HCT116 (cell line): Measurements from ENCODE around the gene PAK1. TPM values are rescaled to one million over a fixed set of nuclear protein-coding genes. Genes with fewer than 3 reads are reported as not detected.
A peak's percentile ranks its signal among the peaks of the same experiment; 100 is the strongest.

Experiments
- ATAC-seq: fragments of 200-7000 bp; cut with Tn5 transposase; 2 replicates; pipeline ENCODE4 v1.9.1; 2020; ENCODE audit warnings: mild to moderate bottlenecking, moderate library complexity
- BruUV-seq: library from RNA; stranded (reverse); fragments of 400-500 nt; replicated peaks from 2 replicates; lab custom pipeline; 2021; lab: Mats Ljungman, UMichigan
- CTCF ChIA-PET: fragments of 300-600 bp; sonication (Branson Sonifier 250); formaldehyde crosslinking; loops from one replicate; lab custom pipeline; 2021; ENCODE audit warnings: antibody characterized with exemption; lab: Charles Lee
- POLR2A ChIA-PET: fragments of 300-600, 350-600 bp; sonication (Branson Sonifier 250); formaldehyde crosslinking; loops from one replicate; lab custom pipeline; 2021; ENCODE audit warnings: antibody characterized with exemption; lab: Charles Lee
- RAD21 ChIA-PET, 2 experiments: fragments of 300-600 bp; sonication (Branson Sonifier 250); formaldehyde crosslinking; loops; one replicate each; lab custom pipeline; 2023; ENCODE audit warnings: low total read pairs in 2 of 2; ENCODE audit not compliant: uncharacterized antibody in 2 of 2, unreplicated experiment in 2 of 2, low non-redundant PET in 1 of 2; lab: Charles Lee
- DNase-seq: peaks from one replicate; pipeline ENCODE4 v3.0.0-alpha.2; 2010; ENCODE audit warnings: low read depth, low spot score
- H2AFZ ChIP-seq: fragments of 200-600 bp; shearing (Covaris generic), sonication (generic); 2 replicates; pipeline ENCODE4 v1.6.1; 2017; ENCODE audit warnings: low read depth, mixed run types, mixed read lengths, antibody characterized with exemption, low read length; ENCODE audit not compliant: poor library complexity, severe bottlenecking
- H3K27ac ChIP-seq: 2 replicates; pipeline ENCODE4 v1.5.1; 2012; ENCODE audit warnings: low read depth, low read length
- H3K27me3 ChIP-seq: fragments of 200-600 bp; sonication (generic); 2 replicates; pipeline ENCODE4 v1.6.1; 2016; ENCODE audit warnings: mixed run types, low read length, mixed read lengths; ENCODE audit not compliant: insufficient read depth
- H3K36me3 ChIP-seq, 2 experiments: fragments of 200-500 bp in 1 of 2; fragments of 200-600 bp in 1 of 2; sonication (Bioruptor generic) in 1 of 2; sonication (generic) in 1 of 2; 2 replicates each; pipeline versions ENCODE4 v1.5.1 to v1.6.1; 2014 to 2016; ENCODE audit warnings: low read length in 2 of 2, inconsistent platforms in 1 of 2, mixed read lengths in 1 of 2, mixed run types in 1 of 2; ENCODE audit not compliant: insufficient read depth in 2 of 2, control insufficient read depth in 1 of 2
- H3K4me1 ChIP-seq, 2 experiments: fragments of 200-600 bp in 1 of 2; sonication (generic) in 1 of 2; 2 replicates each; pipeline versions ENCODE4 v1.5.1 to v1.6.1; 2012 to 2017; ENCODE audit warnings: low read length in 2 of 2, inconsistent platforms in 1 of 2, mild to moderate bottlenecking in 1 of 2, mixed read lengths in 1 of 2, mixed run types in 1 of 2, moderate library complexity in 1 of 2; ENCODE audit not compliant: insufficient read depth in 2 of 2, control insufficient read depth in 1 of 2
- H3K4me2 ChIP-seq: fragments of 200-600 bp; sonication (generic); 2 replicates; pipeline ENCODE4 v1.6.1; 2017; ENCODE audit warnings: mixed run types, low read length, mixed read lengths
- H3K4me3 ChIP-seq, 2 experiments: fragments of 200-600 bp in 1 of 2; sonication (generic) in 1 of 2; replicated peaks in 1 of 2; 2 replicates each; pipeline ENCODE4 v1.5.1; 2011 to 2016; ENCODE audit warnings: low read length in 2 of 2, control low read depth in 1 of 2, low read depth in 1 of 2, mild to moderate bottlenecking in 1 of 2, mixed read lengths in 1 of 2, mixed run types in 1 of 2
- H3K79me2 ChIP-seq: fragments of 200-600 bp; sonication (generic); 2 replicates; pipeline ENCODE4 v1.6.1; 2017; ENCODE audit warnings: mild to moderate bottlenecking, mixed run types, low read length, moderate library complexity, mixed read lengths; ENCODE audit not compliant: insufficient read depth
- H3K9ac ChIP-seq: fragments of 200-600 bp; sonication (generic); 2 replicates; pipeline ENCODE4 v1.6.1; 2016; ENCODE audit warnings: low read length, mixed read lengths
- H3K9me2 ChIP-seq: fragments of 200-600 bp; sonication (generic), shearing (Covaris generic); 2 replicates; pipeline ENCODE4 v1.6.1; 2017; ENCODE audit warnings: mixed run types, mild to moderate bottlenecking, moderate library complexity; ENCODE audit not compliant: insufficient read depth
- H3K9me3 ChIP-seq, 2 experiments: fragments of 200-500 bp in 1 of 2; fragments of 200-600 bp in 1 of 2; sonication (Bioruptor generic) in 1 of 2; sonication (generic) in 1 of 2; 2 replicates each; pipeline ENCODE4 v1.6.1; 2014 to 2017; ENCODE audit warnings: low read length in 2 of 2, mixed read lengths in 2 of 2, inconsistent platforms in 1 of 2, low read depth in 1 of 2, mild to moderate bottlenecking in 1 of 2, mixed run types in 1 of 2, moderate library complexity in 1 of 2; ENCODE audit not compliant: control insufficient read depth in 1 of 2, insufficient read depth in 1 of 2
- H4K20me1 ChIP-seq: fragments of 200-600 bp; sonication (generic), shearing (Covaris generic); 2 replicates; pipeline ENCODE4 v1.6.1; 2017; ENCODE audit warnings: mixed run types, mild to moderate bottlenecking, moderate library complexity; ENCODE audit not compliant: insufficient read depth
- CBX3 ChIP-seq: IDR thresholded peaks from 2 replicates; pipeline ENCODE4 v1.6.1; 2012; ENCODE audit warnings: low read depth
- CEBPB ChIP-seq: IDR thresholded peaks from 2 replicates; pipeline ENCODE4 v1.6.1; 2012; ENCODE audit warnings: low read depth
- CTCF ChIP-seq, 3 experiments: fragments of 200-600 bp in 1 of 3; sonication (generic) in 1 of 3; IDR thresholded peaks in 2 of 3; conservative IDR thresholded peaks in 1 of 3; 2 replicates each; pipeline ENCODE4 v1.5.1; 2012 to 2017; ENCODE audit warnings: low read depth in 2 of 3, low read length in 2 of 3, antibody characterized with exemption in 1 of 3, borderline replicate concordance in 1 of 3, control low read depth in 1 of 3, mild to moderate bottlenecking in 1 of 3, mixed read lengths in 1 of 3, mixed run types in 1 of 3, moderate library complexity in 1 of 3; ENCODE audit not compliant: insufficient read depth in 1 of 3
- EGR1 ChIP-seq: IDR thresholded peaks from 2 replicates; pipeline ENCODE4 v1.6.1; 2012; ENCODE audit warnings: low read depth
- ELF1 ChIP-seq: IDR thresholded peaks from 2 replicates; pipeline ENCODE4 v1.6.1; 2012; ENCODE audit warnings: low read depth, borderline replicate concordance
- JUND ChIP-seq: IDR thresholded peaks from 2 replicates; pipeline ENCODE4 v1.6.1; 2012
- MAX ChIP-seq: IDR thresholded peaks from 2 replicates; pipeline ENCODE4 v1.6.1; 2012
- POLR2A ChIP-seq: IDR thresholded peaks from 2 replicates; pipeline ENCODE4 v1.7.0; 2011; ENCODE audit warnings: borderline replicate concordance; ENCODE audit not compliant: insufficient read depth, insufficient read length; ENCODE audit errors: extremely low read depth
- POLR2AphosphoS5 ChIP-seq: IDR thresholded peaks from 2 replicates; pipeline ENCODE4 v1.6.1; 2011; ENCODE audit warnings: mild to moderate bottlenecking, low read depth, low read length, moderate library complexity
- RAD21 ChIP-seq: IDR thresholded peaks from 2 replicates; pipeline ENCODE4 v1.6.1; 2012; ENCODE audit warnings: low read depth, mild to moderate bottlenecking
- SP1 ChIP-seq: IDR thresholded peaks from 2 replicates; pipeline ENCODE4 v1.6.1; 2012; ENCODE audit warnings: low read depth
- SRF ChIP-seq: IDR thresholded peaks from 2 replicates; pipeline ENCODE4 v1.6.1; 2012; ENCODE audit warnings: low read depth
- YY1 ChIP-seq: IDR thresholded peaks from 2 replicates; pipeline ENCODE4 v1.6.1; 2011; ENCODE audit warnings: low read length, low read depth, moderate library complexity, mild to moderate bottlenecking; ENCODE audit not compliant: insufficient replicate concordance; ENCODE audit errors: extremely low read depth
- ZFX ChIP-seq: fragments of 450-650 bp; IDR thresholded peaks from 2 replicates; pipeline ENCODE4 v1.6.1; 2017
- intact Hi-C: fragments of 100-400 bp; cut with micrococcal nuclease; formaldehyde crosslinking; loops from 2 replicates; pipeline ENCODE4 v1.10.0; 2022
- total RNA-seq: library from RNA; stranded (reverse); gene quantifications from one replicate; pipeline ENCODE4 v1.2.1, GENCODE V29; 2021; ENCODE audit not compliant: unreplicated experiment
- TF ChIP-seq, protein P1 (sequence below): IDR thresholded peaks from 2 replicates; pipeline ENCODE4 v1.6.1; 2012
- TF ChIP-seq, protein P2 (sequence below): IDR thresholded peaks from 2 replicates; pipeline ENCODE4 v1.6.1; 2012; ENCODE audit warnings: low read depth
- TF ChIP-seq, protein P3 (sequence below): IDR thresholded peaks from 2 replicates; pipeline ENCODE4 v1.6.1; 2011; ENCODE audit warnings: mild to moderate bottlenecking, low read length, moderate library complexity; ENCODE audit not compliant: insufficient replicate concordance; ENCODE audit errors: extremely low read depth

Gene PAK1
- total RNA-seq, 1 experiment from 2014 or later, result 56.1 TPM

DNA sequence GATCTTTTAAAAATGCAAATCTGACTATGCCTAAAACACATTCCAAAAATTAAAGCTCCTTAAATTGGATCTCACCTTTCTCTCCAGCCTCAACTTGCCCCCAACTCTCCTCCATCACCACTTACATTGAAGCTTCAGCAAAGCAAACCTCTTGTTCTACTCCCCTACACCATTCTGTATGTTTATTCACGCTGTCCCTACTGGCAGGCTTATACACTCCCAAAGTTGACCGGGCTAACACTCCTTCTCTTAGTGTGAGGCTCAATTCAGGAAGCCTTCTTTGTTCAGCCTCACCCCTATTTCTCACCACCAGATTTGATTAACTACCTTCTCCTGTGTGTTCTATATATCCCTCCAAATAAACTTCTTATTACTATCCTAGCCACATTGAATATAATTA, 170.6 kb downstream of the PAK1 start:
- Histone ChIP-seq H3K9me2 (no peaks in the 10 kb centered on the region), H3K4me2 (no peak overlapping the region), H3K4me3 (no peak overlapping the region), H3K79me2 (no peaks in the 10 kb centered on the region), H3K9ac (no peak overlapping the region), H3K4me1 (peaks cover 0 to 18% of the 10 kb centered on the region in 2 experiments; a peak in 2 of 4 replicates), H3K27ac (no peak overlapping the region), H3K27me3 (no peaks in the 10 kb centered on the region), H3K9me3 (no peaks in the 10 kb centered on the region), H2AFZ (no peak overlapping the region), H3K36me3 (no peaks in the 10 kb centered on the region), H4K20me1 (no peaks in the 10 kb centered on the region)
- TF ChIP-seq POLR2AphosphoS5, result no peak
- no peak for TF ChIP-seq YY1
- no peak for TF ChIP-seq CTCF (IDR thresholded peaks at IDR 0.05 in 2 of 3, conservative IDR thresholded peaks at IDR 0.05 in 1 of 3; ENCODE audit: borderline replicate concordance in 1 of 3, insufficient read depth in 1 of 3, low read depth in 2 of 3, low read length in 2 of 3)
- no peak for TF ChIP-seq ELF1
- TF ChIP-seq RAD21, result no peak
- no peak for TF ChIP-seq SP1
- no peak for TF ChIP-seq POLR2A
- TF ChIP-seq, protein P1, sequence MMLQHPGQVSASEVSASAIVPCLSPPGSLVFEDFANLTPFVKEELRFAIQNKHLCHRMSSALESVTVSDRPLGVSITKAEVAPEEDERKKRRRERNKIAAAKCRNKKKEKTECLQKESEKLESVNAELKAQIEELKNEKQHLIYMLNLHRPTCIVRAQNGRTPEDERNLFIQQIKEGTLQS, result no peak
- TF ChIP-seq SRF, result no peak
- no peak for TF ChIP-seq ZFX
- no peak for TF ChIP-seq JUND
- TF ChIP-seq, protein P2, sequence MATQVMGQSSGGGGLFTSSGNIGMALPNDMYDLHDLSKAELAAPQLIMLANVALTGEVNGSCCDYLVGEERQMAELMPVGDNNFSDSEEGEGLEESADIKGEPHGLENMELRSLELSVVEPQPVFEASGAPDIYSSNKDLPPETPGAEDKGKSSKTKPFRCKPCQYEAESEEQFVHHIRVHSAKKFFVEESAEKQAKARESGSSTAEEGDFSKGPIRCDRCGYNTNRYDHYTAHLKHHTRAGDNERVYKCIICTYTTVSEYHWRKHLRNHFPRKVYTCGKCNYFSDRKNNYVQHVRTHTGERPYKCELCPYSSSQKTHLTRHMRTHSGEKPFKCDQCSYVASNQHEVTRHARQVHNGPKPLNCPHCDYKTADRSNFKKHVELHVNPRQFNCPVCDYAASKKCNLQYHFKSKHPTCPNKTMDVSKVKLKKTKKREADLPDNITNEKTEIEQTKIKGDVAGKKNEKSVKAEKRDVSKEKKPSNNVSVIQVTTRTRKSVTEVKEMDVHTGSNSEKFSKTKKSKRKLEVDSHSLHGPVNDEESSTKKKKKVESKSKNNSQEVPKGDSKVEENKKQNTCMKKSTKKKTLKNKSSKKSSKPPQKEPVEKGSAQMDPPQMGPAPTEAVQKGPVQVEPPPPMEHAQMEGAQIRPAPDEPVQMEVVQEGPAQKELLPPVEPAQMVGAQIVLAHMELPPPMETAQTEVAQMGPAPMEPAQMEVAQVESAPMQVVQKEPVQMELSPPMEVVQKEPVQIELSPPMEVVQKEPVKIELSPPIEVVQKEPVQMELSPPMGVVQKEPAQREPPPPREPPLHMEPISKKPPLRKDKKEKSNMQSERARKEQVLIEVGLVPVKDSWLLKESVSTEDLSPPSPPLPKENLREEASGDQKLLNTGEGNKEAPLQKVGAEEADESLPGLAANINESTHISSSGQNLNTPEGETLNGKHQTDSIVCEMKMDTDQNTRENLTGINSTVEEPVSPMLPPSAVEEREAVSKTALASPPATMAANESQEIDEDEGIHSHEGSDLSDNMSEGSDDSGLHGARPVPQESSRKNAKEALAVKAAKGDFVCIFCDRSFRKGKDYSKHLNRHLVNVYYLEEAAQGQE, result no peak
- no peak for TF ChIP-seq CEBPB
- TF ChIP-seq, protein P3, sequence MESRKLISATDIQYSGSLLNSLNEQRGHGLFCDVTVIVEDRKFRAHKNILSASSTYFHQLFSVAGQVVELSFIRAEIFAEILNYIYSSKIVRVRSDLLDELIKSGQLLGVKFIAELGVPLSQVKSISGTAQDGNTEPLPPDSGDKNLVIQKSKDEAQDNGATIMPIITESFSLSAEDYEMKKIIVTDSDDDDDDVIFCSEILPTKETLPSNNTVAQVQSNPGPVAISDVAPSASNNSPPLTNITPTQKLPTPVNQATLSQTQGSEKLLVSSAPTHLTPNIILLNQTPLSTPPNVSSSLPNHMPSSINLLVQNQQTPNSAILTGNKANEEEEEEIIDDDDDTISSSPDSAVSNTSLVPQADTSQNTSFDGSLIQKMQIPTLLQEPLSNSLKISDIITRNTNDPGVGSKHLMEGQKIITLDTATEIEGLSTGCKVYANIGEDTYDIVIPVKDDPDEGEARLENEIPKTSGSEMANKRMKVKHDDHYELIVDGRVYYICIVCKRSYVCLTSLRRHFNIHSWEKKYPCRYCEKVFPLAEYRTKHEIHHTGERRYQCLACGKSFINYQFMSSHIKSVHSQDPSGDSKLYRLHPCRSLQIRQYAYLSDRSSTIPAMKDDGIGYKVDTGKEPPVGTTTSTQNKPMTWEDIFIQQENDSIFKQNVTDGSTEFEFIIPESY, result no peak
- TF ChIP-seq CBX3, result no peak
- TF ChIP-seq EGR1, result no peak
- no peak for TF ChIP-seq MAX
- DNase-seq (no peak), ATAC-seq (0 out of 2 replicates have a peak, but pooled peaks have one; percentile 31)
- CTCF ChIA-PET, result no interaction called here
- POLR2A ChIA-PET, result no interaction called here
- BruUV-seq, result no TSS peak
- intact Hi-C loops, result no loop called here
- RAD21 ChIA-PET, result no interaction called here
